Suprapubic skin (tissue), 4 donors: ENCODE data around the gene ISG15. TPM values are rescaled to one million over a fixed set of nuclear protein-coding genes. Genes with fewer than 3 reads are reported as not detected.

ENCODE experiments used
- DNase-seq, 2 donors: peaks; one replicate each; pipeline ENCODE4 v3.0.0-alpha.2; 2019; ENCODE audit warnings: low spot score in 2 of 2
- H3K27ac ChIP-seq: fragments of 200-600 bp; sonication (generic); one replicate; pipeline ENCODE4 v1.5.1; 2019
- H3K27me3 ChIP-seq: fragments of 200-600 bp; sonication (generic); one replicate; pipeline ENCODE4 v1.5.1; 2019
- H3K36me3 ChIP-seq: fragments of 200-600 bp; sonication (generic); one replicate; pipeline ENCODE4 v1.5.1; 2019
- H3K4me1 ChIP-seq: fragments of 200-600 bp; sonication (generic); one replicate; pipeline ENCODE4 v1.5.1; 2019
- H3K4me3 ChIP-seq: fragments of 200-600 bp; sonication (generic); one replicate; pipeline ENCODE4 v1.5.1; 2019; ENCODE audit warnings: mild to moderate bottlenecking
- H3K9me3 ChIP-seq: fragments of 200-600 bp; sonication (generic); one replicate; pipeline ENCODE4 v1.5.1; 2019
- CTCF ChIP-seq, 2 donors: fragments of 200-600 bp in 1 of 2; fragments of 450-650 bp in 1 of 2; sonication (generic) in 1 of 2; IDR thresholded peaks; one replicate each; pipeline ENCODE4 v1.5.1; 2016 to 2019; ENCODE audit warnings: antibody characterized with exemption in 2 of 2, mild to moderate bottlenecking in 1 of 2, moderate library complexity in 1 of 2
- EP300 ChIP-seq: sonication (generic); formaldehyde crosslinking; IDR thresholded peaks from one replicate; pipeline ENCODE4 v1.6.1; 2017; ENCODE audit warnings: antibody characterized with exemption
- POLR2A ChIP-seq, 2 donors: fragments of 450-650 bp; IDR thresholded peaks; one replicate each; pipeline ENCODE4 v1.6.1; 2017; ENCODE audit warnings: antibody characterized with exemption in 2 of 2, mild to moderate bottlenecking in 2 of 2, moderate library complexity in 2 of 2
- POLR2AphosphoS5 ChIP-seq, 3 donors: sonication (generic); formaldehyde crosslinking; IDR thresholded peaks; one replicate each; pipeline ENCODE4 v1.6.1; 2017; ENCODE audit warnings: antibody characterized with exemption in 3 of 3
- WGBS: methylation state at CpG from one replicate; pipeline ENCODE4 v1.1.5; 2018; 5-methylcytosine and 5-hydroxymethylcytosine counted together
- total RNA-seq, 4 donors: library from RNA; depleted of rRNA; stranded (reverse); fragments of >200 nt; gene quantifications; one replicate each; pipeline ENCODE4 v1.1.0, GENCODE V29; 2016

ISG15 gene
- total RNA-seq, 4 donors from 2014 or later = 5.4 to 10.1 (median 7.9) TPM

DNA sequence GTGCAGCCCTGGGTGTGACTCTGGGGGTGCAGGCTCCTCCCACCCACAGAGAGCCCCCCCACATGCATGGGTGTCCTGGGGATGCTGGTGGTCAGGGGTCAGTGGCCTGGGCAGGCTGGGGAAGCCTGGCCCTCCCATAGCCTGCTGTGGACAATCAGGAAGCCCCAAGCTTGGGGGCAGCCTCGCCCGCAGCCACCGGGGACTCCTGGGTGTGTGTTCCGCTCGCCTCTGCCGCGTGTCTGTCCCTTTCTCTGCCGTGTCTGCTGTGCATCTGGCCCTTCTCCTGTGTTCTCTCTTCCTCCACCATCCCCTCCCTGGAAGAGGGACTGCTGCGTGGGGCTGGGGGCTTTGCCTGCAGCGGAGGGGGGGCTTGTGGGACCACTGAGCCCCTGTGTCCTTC, 29.5 kb downstream of the ISG15 start:
- Histone ChIP-seq H3K9me3 (no peaks in the 10 kb centered on the region), H3K36me3 (peaks cover 45% of the 10 kb centered on the region), H3K27me3 (peaks cover 15% of the 10 kb centered on the region), H3K4me3 (no peak overlapping the region), H3K4me1 (peaks cover 24% of the 10 kb centered on the region), H3K27ac (no peak overlapping the region)
- no CpG with 5 or more reads among the region's 10 CpGs for WGBS
- no peak for TF ChIP-seq EP300
- no peak for TF ChIP-seq POLR2A (IDR thresholded peaks at IDR 0.05)
- TF ChIP-seq POLR2AphosphoS5 (IDR thresholded peaks at IDR 0.05) = no peak
- no peak for TF ChIP-seq CTCF (IDR thresholded peaks at IDR 0.05)
- DNase-seq = no peak

DNA sequence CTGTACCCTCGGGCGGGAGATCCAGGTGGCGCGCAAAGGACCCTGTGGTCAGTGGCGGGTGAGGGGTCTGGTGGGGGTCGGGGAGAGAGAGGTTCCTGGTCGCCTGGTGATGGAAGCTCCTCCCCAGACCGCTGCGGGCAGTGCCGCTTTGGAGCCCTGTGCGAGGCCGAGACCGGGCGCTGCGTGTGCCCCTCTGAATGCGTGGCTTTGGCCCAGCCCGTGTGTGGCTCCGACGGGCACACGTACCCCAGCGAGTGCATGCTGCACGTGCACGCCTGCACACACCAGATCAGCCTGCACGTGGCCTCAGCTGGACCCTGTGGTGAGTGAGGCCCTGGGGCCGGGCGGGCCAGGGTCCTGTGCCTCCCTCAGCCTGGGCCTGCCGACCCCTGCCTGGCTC, 30.1 kb downstream of the ISG15 start:
- Histone ChIP-seq H3K4me1 (peaks cover 24% of the 10 kb centered on the region), H3K36me3 (peaks cover 47% of the 10 kb centered on the region)

DNA sequence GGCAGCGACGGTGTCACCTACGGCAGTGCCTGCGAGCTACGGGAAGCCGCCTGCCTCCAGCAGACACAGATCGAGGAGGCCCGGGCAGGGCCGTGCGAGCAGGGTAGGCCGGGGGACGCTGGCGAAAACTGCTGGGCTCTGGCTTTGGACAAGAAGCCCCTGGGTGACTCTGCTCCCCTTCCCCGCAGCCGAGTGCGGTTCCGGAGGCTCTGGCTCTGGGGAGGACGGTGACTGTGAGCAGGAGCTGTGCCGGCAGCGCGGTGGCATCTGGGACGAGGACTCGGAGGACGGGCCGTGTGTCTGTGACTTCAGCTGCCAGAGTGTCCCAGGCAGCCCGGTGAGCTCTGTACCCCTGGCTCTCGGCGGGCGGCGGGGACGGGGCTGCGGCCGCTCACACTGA, 30.6 kb downstream of the ISG15 start:
- Histone ChIP-seq H3K4me1 (peaks cover 22% of the 10 kb centered on the region), H3K36me3 (peaks cover 47% of the 10 kb centered on the region), H3K9me3 (no peaks in the 10 kb centered on the region), H3K27me3 (peaks cover 11% of the 10 kb centered on the region), H3K4me3 (no peak overlapping the region), H3K27ac (no peak overlapping the region)
- TF ChIP-seq CTCF (IDR thresholded peaks at IDR 0.05) = no peak
- TF ChIP-seq POLR2A (IDR thresholded peaks at IDR 0.05) = no peak
- TF ChIP-seq EP300 = no peak
- no peak for TF ChIP-seq POLR2AphosphoS5 (IDR thresholded peaks at IDR 0.05)
- no peak for DNase-seq
- 97% methylated on average over 19 of the region's 33 CpGs for WGBS

More for the DNA sequence above, 30.1 kb downstream of the ISG15 start:
- H3K4me3 ChIP-seq = no peak overlapping the region
- TF ChIP-seq POLR2A (IDR thresholded peaks at IDR 0.05) = no peak
- no peak for TF ChIP-seq POLR2AphosphoS5 (IDR thresholded peaks at IDR 0.05)
- TF ChIP-seq CTCF (IDR thresholded peaks at IDR 0.05) = no peak
- no peak for TF ChIP-seq EP300
- H3K27me3 ChIP-seq = peaks cover 11% of the 10 kb centered on the region
- WGBS = 100% methylated on average over 7 of the region's 27 CpGs
- no peak for DNase-seq
- H3K27ac ChIP-seq = no peak overlapping the region
- H3K9me3 ChIP-seq = no peaks in the 10 kb centered on the region

DNA sequence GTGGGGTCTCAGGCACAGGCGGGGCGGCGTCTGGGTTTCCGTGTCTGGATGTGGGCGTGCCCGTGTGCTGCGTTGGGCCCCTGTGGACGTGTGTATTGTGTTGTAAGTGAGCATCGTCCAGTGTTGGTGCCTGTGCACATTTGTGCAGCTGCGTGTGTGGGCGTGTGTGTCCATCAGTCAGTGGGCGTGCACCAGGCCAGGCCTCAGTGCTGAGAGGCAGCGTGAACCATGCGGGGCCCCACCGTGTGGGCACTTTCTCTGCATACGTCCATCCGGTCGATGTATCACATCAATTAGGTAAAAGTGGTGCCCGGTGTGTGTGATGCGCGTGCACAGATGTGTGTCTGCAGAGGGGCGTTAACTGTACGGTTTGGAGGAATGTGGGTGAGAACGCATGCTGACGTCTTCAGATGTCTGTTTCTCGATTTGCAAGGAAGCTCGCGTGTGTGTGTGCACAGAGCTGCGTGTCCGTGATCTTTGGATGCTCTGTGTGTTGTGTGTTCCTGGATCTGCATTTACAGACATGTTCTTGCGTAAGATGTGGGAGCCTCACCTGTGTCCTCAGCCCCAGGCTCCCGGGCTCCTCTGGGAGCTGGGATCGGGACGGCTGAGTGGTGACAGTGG, 31.3 kb downstream of the ISG15 start:
- no peak overlapping the region for H3K4me3 ChIP-seq
- TF ChIP-seq EP300 (no peak), CTCF (IDR thresholded peaks at IDR 0.05) (no peak), POLR2AphosphoS5 (IDR thresholded peaks at IDR 0.05) (no peak), POLR2A (IDR thresholded peaks at IDR 0.05) (no peak)
- H3K36me3 ChIP-seq = peaks cover 52% of the 10 kb centered on the region
- no peak for DNase-seq
- no peak overlapping the region for H3K27ac ChIP-seq
- H3K27me3 ChIP-seq = peaks cover 9% of the 10 kb centered on the region
- peaks cover 15% of the 10 kb centered on the region for H3K4me1 ChIP-seq
- WGBS = 90% methylated on average over 17 of the region's 34 CpGs
- no peaks in the 10 kb centered on the region for H3K9me3 ChIP-seq

GRCh38 chr1:1045129-1045528, 31.8 kb downstream of the ISG15 start:
- DNase-seq = no peak
- Histone ChIP-seq H3K4me1 (peaks cover 10% of the 10 kb centered on the region), H3K9me3 (no peaks in the 10 kb centered on the region), H3K36me3 (peaks cover 56% of the 10 kb centered on the region), H3K4me3 (no peak overlapping the region), H3K27ac (no peak overlapping the region), H3K27me3 (peaks cover 4% of the 10 kb centered on the region)
- 90% methylated on average over 4 of the region's 23 CpGs for WGBS
- TF ChIP-seq EP300 = no peak
- no peak for TF ChIP-seq POLR2A (IDR thresholded peaks at IDR 0.05)
- no peak for TF ChIP-seq CTCF (IDR thresholded peaks at IDR 0.05)
- TF ChIP-seq POLR2AphosphoS5 (IDR thresholded peaks at IDR 0.05) = no peak
